Thymus (tissue), 11 donors: ENCODE measurements around the gene MIS18A. TPM values are rescaled to one million over a fixed set of nuclear protein-coding genes. Genes with fewer than 3 reads are reported as not detected.

Source experiments
- DNase-seq, 9 donors: peaks; one replicate each; pipeline ENCODE4 v3.0.0-alpha.2; 2013; ENCODE audit warnings: low spot score in 9 of 9, low read depth in 6 of 9, missing footprints in 1 of 9
- H3K27ac ChIP-seq, 2 donors: one replicate each; pipeline ENCODE4 v1.5.1; 2013; ENCODE audit warnings: control low read depth in 1 of 2, low read depth in 1 of 2, low read length in 1 of 2, mild to moderate bottlenecking in 1 of 2, moderate library complexity in 1 of 2
- H3K27me3 ChIP-seq, 2 donors: one replicate each; pipeline ENCODE4 v1.5.1; 2013; ENCODE audit warnings: low read length in 1 of 2; ENCODE audit not compliant: control insufficient read depth in 2 of 2, insufficient read depth in 1 of 2
- H3K36me3 ChIP-seq, 2 donors: one replicate each; pipeline ENCODE4 v1.5.1; 2013; ENCODE audit warnings: low read length in 1 of 2, mild to moderate bottlenecking in 1 of 2, moderate library complexity in 1 of 2; ENCODE audit not compliant: control insufficient read depth in 2 of 2, insufficient read depth in 2 of 2
- H3K4me1 ChIP-seq, 2 donors: one replicate each; pipeline ENCODE4 v1.5.1; 2013; ENCODE audit warnings: low read length in 2 of 2; ENCODE audit not compliant: control insufficient read depth in 2 of 2, insufficient read depth in 2 of 2
- H3K4me3 ChIP-seq, 2 donors: one replicate each; pipeline ENCODE4 v1.5.1; 2013; ENCODE audit warnings: low read length in 2 of 2, control low read depth in 1 of 2, mild to moderate bottlenecking in 1 of 2
- H3K9me3 ChIP-seq, 2 donors: one replicate each; pipeline ENCODE4 v1.5.1; 2013; ENCODE audit warnings: low read length in 1 of 2, mild to moderate bottlenecking in 1 of 2; ENCODE audit not compliant: control insufficient read depth in 2 of 2, insufficient read depth in 1 of 2
- WGBS: extraction: QIAGEN DNeasy Blood & Tissue Kit; methylation state at CpG from one replicate; pipeline ENCODE4 v1.1.7; 2013; 5-methylcytosine and 5-hydroxymethylcytosine counted together
- polyA plus RNA-seq: library from polyadenylated mRNA; stranded (reverse); fragments of 200-250 nt; gene quantifications from one replicate; pipeline ENCODE4 v1.2.3, GENCODE V29; 2013
- total RNA-seq: library from RNA; stranded (reverse); fragments of 120-200 nt; gene quantifications from one replicate; pipeline ENCODE4 v1.2.4, GENCODE V29; 2013
- donor health status: healthy.

Gene MIS18A
- total and polyA plus RNA-seq, 2 donors: 12.5 to 16.5 TPM

GRCh38 chr21:32237021-32237420, 41.8 kb downstream of the MIS18A start:
- H3K27ac ChIP-seq: no peak overlapping the region
- DNase-seq: no peak
- no peaks in the 10 kb centered on the region for H3K4me1 ChIP-seq
- H3K9me3 ChIP-seq: no peaks in the 10 kb centered on the region
- no peak overlapping the region for H3K4me3 ChIP-seq
- no peaks in the 10 kb centered on the region for H3K36me3 ChIP-seq
- no peaks in the 10 kb centered on the region for H3K27me3 ChIP-seq
- 93% methylated on average over 3 of the region's 3 CpGs for WGBS

DNA sequence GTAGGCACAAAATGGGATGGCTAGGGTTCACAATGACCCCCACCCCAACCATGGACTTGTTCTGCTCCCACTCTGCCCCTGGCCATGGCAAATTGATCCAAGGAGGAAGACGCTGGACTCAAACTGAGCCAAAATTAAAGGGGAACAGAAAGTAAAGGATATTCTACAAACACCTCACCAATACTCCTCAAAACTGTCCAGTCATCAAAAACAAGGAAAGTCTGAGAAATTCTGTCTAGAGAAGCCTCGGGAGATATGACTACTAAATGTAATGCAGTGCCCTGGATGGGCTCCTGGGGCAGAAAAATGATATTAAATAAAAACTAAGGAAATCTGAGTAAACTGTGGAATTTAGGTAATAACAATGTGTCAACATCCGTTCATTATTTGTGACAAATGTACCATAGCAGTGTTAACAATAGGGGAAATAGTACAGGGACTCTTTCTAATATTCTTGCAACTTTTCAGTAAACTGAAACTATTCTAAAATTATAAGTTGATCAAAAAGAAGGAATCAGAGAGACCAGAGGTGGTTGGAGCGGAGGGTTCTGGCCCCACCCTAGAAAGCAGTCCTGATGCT, 45.0 kb downstream of the MIS18A start:
- no peak overlapping the region for H3K27ac ChIP-seq
- H3K4me3 ChIP-seq: no peak overlapping the region
- H3K9me3 ChIP-seq: no peaks in the 10 kb centered on the region
- no peaks in the 10 kb centered on the region for H3K4me1 ChIP-seq
- DNase-seq: no peak
- 92% methylated on average over 4 of the region's 4 CpGs for WGBS
- H3K27me3 ChIP-seq: no peaks in the 10 kb centered on the region
- H3K36me3 ChIP-seq: no peaks in the 10 kb centered on the region

DNA sequence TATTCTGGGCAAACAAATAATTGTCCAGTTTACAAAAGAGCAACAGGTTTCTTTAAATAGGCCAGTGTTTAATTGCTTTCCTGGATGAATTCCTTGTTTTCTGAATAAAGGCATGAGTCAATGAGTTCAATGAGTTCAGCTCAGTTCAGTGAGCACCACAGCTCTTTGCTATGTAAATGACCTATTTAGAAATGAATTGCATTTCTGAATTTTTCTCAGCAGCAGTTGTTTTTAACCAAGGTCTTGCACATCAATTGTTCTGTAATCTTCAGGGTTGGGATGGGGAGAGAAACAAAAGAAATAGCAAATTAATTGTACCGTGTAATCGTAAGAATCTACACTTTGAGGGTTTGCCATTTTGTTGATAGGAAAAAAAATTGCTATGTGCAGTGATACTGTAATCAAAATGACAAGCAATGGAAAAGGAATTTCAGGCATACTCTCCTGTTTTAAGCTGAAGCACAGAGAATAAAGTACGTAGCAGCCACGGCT, 45.7 kb downstream of the MIS18A start:
- no peaks in the 10 kb centered on the region for H3K36me3 ChIP-seq
- 95% methylated on average over 4 of the region's 4 CpGs for WGBS
- H3K4me3 ChIP-seq: no peak overlapping the region
- H3K27ac ChIP-seq: no peak overlapping the region
- H3K9me3 ChIP-seq: no peaks in the 10 kb centered on the region
- H3K4me1 ChIP-seq: no peaks in the 10 kb centered on the region
- DNase-seq: no peak
- no peaks in the 10 kb centered on the region for H3K27me3 ChIP-seq

- Histone ChIP-seq H3K4me3 (no peak overlapping the region), H3K27ac (no peak overlapping the region), H3K36me3 (no peaks in the 10 kb centered on the region), H3K27me3 (no peaks in the 10 kb centered on the region), H3K4me1 (no peaks in the 10 kb centered on the region), H3K9me3 (no peaks in the 10 kb centered on the region)
- no peak for DNase-seq
- WGBS: 90% methylated on average over 1 of the region's 1 CpG
These were observed 52.4 kb downstream of the MIS18A start for GRCh38 chr21:32226444-32226843.

Other genes with a start within 250 kb of the MIS18A start
- not detected for gene MRAP, start 19.8 kb upstream of the MIS18A start, total RNA-seq
- 0.09 TPM for gene MRAP, start 19.8 kb upstream of the MIS18A start, polyA plus RNA-seq
- gene URB1, start 114.0 kb upstream of the MIS18A start, total RNA-seq: 4.7 TPM
- gene URB1, start 114.0 kb upstream of the MIS18A start, polyA plus RNA-seq: 4.2 TPM
- 5.0 TPM for gene EVA1C, start 133.7 kb upstream of the MIS18A start, total RNA-seq
- 26.2 TPM for gene EVA1C, start 133.7 kb upstream of the MIS18A start, polyA plus RNA-seq